Measurements from ENCODE around the gene RBPJ. TPM values are rescaled to one million over a fixed set of nuclear protein-coding genes. Genes with fewer than 3 reads are reported as not detected.
"Not testable (repeated sequence)": the region's sequence is repeated elsewhere in the genome, so short reads cannot be mapped to it uniquely, and the experiment has no call there.

RBPJ gene
- total RNA-seq, 1 experiment from 2014 or later, result 17.8 TPM

DNA sequence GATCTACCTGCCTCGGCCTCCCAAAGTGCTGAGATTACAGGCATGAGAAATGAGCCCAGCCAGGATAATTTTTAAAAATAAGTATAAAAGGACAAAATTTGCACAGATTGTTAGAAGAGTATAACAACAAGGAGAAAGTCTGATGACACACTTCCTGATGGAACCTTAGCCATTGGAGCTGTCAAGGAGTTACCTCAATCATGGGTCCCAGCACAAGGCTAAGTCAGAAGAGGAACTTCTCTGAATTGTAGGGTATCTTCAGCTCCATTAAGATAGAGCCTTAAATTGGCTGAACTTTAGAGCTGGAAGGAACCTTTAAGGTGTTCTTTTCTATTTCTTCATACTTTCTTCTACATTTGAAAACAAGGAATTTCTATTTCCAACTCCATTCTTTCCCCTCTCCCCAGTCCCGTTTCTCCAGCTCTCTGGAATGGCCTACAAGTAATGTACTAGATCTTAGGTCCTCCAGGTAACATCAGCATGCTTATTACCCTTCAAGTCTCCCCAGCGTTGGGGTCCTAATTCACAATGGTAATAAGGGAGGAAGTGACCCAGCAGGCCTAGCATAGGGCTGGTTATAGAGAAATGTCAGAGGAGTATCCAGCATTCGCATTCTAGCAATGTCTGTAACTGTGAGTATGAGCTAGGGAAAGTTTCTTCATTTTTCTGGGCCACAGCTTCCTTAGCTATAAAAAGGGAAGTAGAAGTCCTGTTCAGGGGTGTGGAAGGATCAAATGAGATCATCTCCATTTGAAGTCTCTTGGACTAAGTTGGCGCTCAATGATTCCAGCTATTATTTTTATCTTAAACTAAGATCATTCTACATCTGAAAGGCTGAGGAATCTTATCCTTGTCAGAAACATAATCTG lies 18.5 kb upstream of the RBPJ start:
- DNase-seq (ENCODE audit: low spot score), result no peak

DNA sequence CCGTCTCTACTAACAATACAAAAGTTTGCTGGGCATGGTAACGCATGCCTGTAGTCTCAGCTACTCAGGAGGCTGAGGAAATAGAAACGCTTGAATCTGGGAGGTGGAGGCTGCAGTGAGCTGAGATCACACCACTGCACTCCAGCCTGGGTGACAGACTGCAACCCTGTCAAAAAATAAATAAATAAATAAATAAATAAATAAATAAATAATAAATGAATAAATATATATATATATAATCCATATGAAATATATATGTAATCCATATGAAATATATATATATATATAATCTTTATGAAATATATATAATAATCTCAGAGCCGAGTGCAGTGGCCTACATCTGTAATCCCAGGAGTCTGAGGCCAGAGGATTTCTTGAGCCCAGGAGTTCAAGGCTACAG lies 17.8 kb upstream of the RBPJ start:
- DNase-seq (ENCODE audit: low spot score), result no peak

DNA sequence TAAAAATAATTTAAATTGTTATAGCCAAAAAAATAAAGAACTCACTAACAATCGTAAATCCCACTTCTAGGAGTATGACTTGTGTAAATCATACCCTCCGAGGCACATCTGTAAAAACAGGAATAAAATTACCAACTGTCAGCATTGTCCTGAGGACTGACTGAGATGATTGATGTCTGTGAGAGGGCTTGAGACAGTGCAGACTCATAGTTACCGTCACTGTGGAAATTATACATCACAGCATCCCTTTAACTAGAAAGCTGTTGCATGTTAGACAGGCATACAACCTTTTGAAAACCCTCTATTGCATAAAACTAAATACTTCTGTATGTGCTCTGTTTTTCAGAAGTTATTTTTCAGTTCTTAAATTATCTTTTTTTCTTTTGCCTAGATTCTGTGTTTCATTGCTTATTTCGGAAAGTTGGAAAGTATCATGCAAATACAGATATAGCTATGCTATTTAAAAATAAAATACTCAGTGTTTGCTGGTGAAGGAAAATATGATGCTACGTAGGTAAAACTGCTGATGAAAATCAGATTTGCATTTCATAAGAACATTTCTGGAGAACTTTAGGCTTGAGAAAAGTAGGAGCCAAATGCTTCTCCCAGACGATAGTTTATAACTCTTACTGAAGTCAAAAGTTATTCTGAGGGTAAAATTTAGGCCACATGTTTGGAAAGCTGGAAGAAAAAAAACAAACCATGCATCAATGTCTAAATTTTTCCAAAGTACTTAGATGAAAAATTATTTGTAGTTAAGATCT lies 13.6 kb upstream of the RBPJ start:
- DNase-seq (ENCODE audit: low spot score), result no peak

DNA sequence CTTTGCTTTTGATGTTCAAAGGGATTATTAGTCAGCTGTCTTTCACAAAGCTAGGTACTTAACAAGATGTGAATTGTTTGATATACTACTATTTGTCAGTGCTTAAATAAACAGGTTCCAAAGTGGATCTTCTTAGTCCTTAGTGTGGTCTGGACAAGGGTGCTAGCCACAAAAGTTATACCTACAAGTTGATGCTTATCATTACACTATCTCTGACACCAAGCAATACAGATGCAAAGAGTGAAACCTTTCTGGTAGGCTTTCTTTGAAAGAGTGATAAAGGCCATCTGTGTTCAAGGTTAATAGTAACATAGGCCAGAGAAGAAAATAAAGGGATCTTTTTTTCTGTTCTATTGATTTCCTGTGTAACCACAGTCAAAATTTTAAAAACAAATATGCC lies 12.2 kb upstream of the RBPJ start:
- DNase-seq (ENCODE audit: low spot score), result no peak

DNA sequence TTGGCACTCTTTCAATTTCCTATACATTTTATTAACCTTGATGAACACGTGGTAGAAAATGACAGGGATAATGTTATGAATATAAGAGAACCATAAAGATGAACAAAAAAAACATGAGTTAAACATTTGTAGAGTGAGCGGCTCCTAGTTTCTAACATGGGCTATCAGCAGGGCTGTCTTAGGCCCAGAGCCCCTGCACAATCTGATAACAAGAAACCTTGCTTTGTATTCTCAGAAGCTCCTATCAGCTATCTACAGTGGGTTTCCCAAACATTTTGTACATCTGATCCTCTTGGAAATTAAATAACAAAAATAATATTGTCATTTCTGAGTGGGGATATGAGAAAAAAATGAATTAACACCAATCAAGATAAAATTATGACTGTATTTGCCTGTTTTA lies 10.6 kb upstream of the RBPJ start:
- no peak for DNase-seq (ENCODE audit: low spot score)

DNA sequence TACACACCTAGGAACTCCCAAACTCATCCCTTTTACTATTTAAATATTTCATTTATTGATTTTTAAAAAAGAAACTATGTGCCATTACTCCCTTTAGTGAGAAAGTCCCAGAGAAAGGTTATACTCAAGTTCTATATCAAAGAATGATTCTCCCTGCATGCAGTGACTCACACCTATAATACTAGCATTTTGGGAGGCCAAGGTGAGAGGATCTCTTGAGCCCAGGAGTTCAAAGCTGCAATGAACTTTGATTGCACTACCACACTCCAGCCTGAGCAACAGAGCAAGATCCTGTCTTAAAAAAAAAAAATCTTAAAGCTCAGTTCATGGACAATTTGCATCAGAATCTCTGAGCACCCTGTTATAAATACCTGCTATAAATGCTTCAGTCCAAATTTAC lies 9.2 kb upstream of the RBPJ start:
- DNase-seq (ENCODE audit: low spot score), result no peak

DNA sequence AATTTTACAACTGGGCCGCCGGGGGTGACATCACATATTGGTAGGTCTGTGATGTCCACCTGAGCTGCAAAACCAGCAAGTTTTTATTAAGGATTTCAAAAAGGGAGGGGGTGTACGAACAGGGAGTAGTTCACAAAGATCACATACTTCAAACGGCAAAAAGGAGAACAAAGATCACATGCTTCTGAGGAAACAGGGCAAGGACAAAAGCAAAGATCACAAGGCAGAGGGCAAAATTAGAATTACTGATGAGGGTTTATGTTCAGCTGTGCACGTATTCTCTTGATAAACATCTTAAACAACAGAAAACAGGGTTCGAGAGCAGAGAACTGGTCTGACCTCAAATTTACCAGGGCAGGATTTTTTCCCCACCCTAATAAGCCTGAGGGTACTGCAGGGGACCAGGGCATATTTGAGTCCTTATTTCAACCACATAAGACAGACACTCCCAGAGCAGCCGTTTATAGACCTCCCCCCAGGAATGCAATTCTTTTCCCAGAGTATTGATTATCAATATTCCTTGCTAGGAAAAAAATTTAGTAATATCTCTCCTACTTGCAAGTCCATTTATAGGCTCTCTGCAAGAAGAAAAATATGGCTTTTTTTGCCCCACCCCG lies 5.4 kb upstream of the RBPJ start:
- not testable (repeated sequence) for DNase-seq (ENCODE audit: low spot score)

DNA sequence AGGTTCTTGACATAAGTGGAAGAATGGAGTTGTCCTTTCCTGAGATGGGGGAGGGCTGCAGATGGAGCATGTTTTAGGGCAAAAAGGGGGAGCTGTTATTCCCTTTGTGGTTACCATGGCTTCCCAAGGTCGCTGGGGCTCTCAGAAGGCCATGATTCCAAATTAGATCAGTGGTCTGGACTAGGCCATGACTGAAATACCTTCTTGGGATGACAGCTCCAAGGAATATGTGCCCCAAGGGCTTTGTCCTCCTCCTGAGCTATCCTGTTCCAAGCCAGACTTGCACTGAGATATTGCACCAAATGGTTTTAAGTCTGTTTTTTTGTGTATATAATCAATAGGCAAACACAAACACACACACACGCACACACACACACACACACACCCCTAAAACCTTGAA lies 3.0 kb upstream of the RBPJ start:
- no peak for DNase-seq (ENCODE audit: low spot score)

DNA sequence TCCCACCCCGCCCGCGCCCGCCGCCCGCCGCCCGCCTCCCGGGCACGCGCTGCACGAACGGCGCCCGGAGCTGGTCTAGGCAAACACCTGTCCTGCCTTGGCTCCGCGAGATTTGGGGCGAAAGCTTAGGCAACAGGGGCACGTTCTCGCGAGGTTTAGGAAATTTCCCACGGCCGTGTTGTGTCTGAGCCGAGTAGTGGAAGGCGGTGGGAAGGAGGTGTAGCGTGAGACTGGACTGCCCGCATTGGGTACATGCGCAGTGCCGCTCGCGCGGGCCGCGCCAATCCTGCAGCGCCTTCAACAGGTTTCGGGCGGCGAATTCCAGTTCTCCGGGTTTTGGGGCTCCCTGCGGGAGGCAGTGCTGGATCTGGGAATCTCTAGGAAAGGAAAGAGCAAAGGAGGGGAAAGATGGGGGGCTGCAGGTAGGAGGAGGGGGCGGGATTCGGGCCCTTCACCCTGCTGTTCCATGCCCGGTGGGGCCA lies 1.3 kb upstream of the RBPJ start:
- peak; percentile 100 for DNase-seq (ENCODE audit: low spot score)

DNA sequence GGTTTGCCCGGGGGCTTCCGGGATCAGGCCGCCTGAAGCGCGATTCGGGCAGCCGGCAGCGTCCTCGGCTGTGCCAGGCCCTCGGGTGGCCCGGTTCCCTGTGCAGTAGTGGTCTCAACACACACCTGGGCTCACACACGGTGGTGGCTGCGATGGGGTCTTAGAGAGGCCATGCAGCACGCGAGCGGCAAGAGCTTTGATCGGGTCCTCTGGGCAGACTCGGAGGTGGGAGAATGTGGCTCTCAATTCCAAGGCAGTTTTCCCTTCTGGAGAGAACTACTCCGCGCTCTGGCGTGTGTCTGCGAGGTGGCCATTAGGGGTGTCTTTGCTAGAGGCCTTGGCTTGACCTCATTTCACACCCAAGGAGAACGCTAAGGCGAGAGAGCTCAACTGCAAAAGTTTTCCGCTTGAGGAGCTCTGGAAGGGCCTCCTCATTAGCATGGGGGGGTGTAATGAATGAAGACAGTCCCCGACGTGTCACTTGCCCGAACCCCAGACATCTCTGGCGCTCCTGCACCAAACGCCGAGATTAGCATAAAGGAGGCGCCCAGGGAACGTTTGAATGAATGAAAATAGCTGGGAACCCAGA lies 771 bp upstream of the RBPJ start:
- DNase-seq (ENCODE audit: low spot score), result no peak

DNA sequence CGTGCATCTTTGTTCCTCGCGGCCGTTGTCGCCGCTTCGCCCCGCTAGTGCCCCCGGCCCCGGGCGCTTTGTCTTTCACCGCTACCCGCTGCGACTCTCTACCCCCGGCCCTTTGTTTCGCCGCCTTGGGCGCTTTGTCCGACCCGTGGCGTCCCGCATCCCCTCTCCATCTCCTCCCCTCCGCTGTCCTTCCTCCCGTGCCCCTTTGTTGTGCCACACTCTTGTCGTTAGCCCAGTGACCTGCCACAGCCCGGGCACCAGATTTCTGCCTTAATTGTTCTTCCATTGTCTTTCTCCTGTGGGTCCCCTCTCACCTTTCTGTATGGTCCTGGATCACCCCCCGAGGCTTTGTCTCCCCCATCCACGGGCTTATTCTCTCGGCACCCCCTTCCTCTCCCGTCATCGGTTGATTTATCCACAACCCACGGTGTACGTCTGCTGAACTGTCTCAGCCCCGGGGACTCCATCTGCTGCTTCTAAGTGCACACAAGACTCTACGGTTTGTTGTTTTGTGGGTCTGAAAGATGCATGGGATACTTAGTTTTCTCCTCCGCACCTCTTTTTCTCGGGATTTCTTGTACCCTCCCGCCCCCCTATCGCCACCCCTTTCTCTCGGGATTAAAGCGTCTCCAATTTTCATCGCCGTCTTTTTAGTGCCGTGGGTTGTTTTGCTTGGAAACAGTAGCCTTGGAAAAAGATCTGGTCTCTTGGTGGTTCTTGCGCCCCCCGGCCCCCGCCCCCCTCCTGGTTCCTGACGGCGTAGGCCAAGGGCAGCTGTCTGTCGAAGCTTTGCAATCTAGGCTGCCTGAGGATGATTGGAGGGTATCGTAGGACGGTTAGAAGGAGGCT lies 783 bp downstream of the RBPJ start:
- peak; percentile 25 for DNase-seq (ENCODE audit: low spot score)

DNA sequence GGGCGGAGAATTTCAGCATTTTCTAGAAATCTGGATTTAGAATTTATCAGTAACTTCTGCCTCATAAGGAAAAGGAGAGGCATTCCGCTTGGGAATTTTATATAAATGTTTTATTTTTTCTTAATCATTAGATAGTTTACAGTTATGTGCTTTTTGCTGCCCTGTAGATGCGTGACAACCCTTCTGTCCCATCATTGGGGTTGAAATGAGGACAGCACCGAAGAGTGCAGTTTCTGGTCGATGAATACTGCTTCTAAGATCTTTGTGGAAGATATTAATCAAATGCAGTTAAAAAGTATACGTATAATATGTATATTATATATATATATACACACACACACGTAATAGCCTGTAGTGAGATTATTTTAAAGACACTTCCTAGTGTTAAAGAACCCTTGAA lies 1.5 kb downstream of the RBPJ start:
- no peak for DNase-seq (ENCODE audit: low spot score)

DNA sequence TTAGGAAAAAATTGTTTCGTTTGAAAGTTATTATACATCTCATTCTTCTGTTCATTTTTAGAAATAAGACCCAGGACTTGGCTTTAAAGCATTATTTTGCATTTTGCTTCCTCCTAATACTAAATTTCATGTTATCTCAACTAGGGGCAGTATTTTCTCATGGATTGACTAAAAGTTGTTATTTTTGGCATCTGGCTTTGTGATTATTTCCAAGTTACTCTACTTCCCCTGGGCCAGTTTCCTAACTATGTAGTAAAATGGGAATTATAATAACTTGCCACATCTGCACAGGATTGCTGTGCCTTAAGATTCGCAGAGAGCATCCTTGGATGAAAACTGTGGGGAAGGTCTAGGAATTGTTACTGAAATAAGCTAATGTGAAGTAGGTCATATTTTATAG lies 3.0 kb downstream of the RBPJ start:
- DNase-seq (ENCODE audit: low spot score), result no peak

DNA sequence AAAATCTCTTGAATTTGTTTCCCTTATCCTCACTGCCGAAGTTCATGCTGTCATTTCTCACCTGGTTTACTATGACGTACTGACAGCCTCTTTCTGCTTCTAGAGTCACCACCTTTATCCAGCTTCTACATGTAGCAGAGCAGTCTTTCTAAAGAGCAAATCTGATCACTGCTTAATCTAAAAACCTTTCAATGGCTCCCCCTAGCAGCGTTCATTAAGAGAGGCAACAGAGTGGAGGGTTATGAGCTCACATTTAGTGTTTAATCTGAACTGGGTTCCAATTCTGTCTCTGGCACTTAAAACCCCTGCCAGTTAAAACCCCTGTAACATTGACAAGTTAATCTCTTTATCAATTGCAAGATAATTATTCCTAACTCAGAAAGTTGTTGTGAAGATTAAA lies 4.4 kb downstream of the RBPJ start:
- DNase-seq (ENCODE audit: low spot score), result peak; percentile 69

DNA sequence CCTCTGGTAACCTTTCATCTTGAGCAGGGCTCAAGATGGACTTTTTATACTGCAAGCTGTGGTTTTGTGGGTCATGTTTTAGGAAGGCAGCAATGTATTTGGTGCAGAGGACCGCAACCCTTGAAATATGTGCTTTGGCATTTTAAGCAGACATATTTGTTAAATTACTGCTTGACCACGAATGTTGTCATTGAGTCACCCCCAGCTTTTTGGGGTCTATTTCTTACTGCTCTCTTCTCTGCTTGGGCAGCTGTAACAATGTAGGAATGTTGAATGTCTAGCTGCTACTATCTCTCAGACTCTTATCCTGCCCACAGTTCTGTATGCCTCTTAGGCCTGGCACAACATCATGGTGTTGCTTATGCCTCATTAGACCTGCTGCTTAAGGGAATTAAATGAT lies 6.0 kb downstream of the RBPJ start:
- DNase-seq (ENCODE audit: low spot score), result no peak

DNA sequence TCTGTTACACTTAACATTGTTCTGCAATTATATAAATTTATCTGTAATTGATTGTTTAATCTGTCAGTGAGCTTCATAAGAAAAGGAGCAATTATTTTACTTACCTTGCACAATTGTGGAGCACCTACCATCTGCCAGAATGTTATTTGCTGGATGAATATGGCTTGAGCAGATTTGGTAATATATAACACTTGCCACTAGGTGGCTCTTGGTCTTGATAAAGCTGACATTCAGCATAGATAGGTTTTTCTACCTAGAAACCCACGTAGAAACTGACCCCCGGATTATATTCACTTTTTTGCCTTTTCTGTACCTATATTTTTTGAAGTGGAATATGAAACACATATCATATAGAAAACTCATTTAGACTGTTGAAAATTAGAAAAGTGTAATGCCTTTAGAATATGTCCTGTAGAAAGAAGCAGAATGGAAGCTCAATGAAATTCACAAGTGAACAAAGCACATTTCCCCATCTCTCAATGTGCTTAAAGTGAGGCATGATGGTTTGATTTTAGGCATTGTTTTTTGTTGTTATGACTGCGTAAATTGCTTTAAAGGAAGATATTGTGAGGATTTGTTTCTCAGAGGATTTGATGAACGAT lies 9.5 kb downstream of the RBPJ start:
- DNase-seq (ENCODE audit: low spot score), result peak; percentile 72

DNA sequence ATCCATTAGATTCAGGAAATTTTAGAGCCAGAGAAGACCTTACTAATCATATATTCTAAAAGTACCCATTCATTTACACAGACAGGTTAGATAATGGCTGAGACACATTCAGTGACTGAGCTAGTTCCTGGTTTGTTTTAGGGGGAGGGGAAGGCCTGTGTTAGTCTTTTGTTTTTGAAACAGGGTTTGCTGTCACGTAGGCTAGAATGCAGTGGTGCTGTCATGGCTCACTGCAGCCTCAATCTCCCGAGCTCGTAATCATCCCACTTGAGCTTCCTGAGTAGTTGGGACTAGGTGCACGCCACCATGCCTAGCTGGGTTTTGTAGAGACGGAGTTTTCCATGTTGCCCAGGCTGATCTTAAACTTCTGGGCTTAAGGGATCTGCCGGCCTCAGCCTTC lies 10.1 kb downstream of the RBPJ start:
- DNase-seq (ENCODE audit: low spot score), result no peak

DNA sequence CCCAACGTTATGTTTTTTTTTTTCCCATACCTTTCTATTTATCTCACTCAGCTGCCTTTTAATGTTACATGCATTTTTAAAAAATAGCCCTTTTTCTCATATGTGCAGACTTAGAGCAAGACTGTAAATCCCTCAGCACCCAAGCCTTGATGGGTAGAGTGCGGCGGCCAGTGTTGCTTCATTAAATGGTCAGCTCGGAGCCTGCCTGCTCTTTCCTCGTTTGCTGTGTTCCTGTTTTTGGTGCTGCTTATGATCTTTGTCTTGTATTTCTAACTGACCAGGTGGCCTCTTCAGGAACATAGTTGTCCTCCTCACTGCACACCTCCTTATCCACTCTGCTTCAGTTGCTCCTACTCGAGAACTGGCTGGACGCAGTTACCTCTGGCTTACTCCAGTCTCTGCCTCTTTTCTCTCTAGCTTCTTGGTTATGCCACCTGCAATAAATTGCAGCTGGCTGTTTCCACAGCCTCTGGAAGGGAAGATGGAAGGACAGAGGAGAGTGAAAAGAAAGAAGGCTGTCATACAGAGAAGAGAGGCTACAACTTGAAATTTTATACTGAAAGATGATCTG lies 10.7 kb downstream of the RBPJ start:
- no peak for DNase-seq (ENCODE audit: low spot score)

DNA sequence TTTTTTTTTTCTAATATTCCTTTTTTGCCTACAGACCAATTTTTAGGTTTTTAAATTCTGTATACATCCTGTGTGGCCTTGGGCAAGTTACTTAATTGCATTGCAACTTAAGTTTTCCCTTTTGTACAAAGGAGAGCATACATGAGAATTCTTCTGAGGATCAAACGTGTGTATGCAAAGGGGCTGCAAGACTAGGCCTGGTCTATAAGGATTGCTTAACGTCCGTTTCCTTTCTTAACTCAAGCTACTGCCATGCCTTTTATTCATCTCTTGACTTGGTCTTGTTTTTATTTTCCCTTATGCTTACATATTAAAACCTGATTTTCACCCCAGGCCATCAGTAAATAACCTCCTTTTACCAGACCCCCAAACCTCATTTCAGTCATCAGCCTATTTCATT lies 13.6 kb downstream of the RBPJ start:
- no peak for DNase-seq (ENCODE audit: low spot score)

DNA sequence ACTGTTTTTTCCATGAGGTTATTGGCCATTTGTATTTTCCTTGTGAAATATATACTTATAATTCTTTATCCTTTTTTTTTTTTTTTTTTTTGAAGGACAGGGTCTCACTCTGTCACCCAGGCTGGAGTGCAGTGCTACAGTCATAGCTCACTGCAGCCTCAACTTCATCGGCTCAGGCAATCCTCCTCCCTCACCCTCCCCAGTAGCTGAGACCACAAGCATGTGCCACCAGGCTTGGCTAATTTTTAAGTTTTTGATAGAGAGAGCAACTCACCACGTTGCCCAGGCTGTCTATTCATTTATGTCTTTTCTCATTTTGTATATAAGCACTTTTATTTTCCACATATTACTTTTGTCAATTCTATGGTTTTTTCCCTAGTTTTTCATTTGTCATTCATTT lies 16.8 kb downstream of the RBPJ start:
- no peak for DNase-seq (ENCODE audit: low spot score)
